LNCAP (cell line): ENCODE data around the gene ZBTB40.

Experiments used
- TF ChIP-seq, protein P1 (sequence below): fragments of 450-650 bp; IDR thresholded peaks from 2 replicates; pipeline ENCODE4 v1.5.1; 2017; ENCODE audit warnings: mild to moderate bottlenecking

Gene ZBTB40

DNA sequence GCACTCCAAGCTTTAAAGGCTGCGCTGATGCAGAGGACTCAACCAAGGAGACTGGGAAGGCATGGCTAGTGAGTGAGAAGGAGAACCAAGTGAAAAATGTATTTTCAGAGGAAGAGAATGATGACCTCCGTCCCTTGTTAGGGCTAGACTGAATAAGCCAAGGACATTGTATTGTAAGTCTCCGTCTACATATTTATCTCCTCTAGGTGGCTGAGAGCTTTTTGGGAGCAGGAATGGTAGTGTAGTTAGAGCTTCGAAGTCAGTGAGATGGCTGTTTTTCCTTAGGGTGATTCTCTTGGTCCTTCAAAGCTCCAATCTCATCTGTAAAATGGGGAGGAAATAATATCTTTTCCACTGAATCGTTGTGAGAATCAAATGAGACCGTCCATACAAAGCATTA is 37.6 kb downstream of the ZBTB40 start:
- TF ChIP-seq, protein P1, sequence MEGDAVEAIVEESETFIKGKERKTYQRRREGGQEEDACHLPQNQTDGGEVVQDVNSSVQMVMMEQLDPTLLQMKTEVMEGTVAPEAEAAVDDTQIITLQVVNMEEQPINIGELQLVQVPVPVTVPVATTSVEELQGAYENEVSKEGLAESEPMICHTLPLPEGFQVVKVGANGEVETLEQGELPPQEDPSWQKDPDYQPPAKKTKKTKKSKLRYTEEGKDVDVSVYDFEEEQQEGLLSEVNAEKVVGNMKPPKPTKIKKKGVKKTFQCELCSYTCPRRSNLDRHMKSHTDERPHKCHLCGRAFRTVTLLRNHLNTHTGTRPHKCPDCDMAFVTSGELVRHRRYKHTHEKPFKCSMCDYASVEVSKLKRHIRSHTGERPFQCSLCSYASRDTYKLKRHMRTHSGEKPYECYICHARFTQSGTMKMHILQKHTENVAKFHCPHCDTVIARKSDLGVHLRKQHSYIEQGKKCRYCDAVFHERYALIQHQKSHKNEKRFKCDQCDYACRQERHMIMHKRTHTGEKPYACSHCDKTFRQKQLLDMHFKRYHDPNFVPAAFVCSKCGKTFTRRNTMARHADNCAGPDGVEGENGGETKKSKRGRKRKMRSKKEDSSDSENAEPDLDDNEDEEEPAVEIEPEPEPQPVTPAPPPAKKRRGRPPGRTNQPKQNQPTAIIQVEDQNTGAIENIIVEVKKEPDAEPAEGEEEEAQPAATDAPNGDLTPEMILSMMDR: no peak

DNA sequence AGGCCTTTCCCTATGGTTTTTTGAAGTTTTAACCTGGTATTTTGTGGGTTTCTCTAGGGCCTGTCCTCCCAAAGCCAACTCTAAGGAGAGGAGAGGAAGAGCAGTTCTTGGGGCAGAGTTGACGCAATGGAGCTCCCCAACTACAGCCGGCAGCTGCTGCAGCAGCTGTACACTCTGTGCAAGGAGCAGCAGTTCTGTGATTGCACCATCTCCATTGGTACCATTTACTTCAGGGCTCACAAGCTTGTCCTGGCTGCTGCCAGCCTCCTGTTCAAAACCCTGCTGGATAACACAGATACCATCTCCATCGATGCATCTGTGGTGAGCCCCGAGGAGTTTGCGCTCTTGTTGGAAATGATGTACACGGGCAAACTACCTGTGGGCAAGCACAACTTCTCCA is 38.2 kb downstream of the ZBTB40 start:
- TF ChIP-seq, protein P1: no peak

DNA sequence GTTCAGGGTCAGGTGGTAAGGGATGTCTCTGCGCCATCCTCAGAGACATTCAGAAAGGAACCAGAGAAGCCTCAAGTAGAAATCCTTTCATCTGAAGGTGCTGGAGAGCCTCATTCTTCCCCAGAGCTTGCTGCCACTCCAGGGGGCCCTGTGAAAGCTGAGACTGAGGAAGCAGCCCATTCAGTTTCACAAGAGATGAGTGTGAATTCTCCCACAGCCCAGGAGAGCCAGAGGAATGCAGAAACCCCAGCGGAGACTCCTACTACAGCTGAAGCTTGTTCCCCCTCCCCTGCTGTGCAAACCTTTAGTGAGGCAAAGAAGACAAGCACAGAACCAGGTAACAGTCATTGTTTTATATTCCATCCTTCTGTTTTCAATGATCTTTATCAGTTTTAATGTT is 38.7 kb downstream of the ZBTB40 start:
- TF ChIP-seq, protein P1: no peak

DNA sequence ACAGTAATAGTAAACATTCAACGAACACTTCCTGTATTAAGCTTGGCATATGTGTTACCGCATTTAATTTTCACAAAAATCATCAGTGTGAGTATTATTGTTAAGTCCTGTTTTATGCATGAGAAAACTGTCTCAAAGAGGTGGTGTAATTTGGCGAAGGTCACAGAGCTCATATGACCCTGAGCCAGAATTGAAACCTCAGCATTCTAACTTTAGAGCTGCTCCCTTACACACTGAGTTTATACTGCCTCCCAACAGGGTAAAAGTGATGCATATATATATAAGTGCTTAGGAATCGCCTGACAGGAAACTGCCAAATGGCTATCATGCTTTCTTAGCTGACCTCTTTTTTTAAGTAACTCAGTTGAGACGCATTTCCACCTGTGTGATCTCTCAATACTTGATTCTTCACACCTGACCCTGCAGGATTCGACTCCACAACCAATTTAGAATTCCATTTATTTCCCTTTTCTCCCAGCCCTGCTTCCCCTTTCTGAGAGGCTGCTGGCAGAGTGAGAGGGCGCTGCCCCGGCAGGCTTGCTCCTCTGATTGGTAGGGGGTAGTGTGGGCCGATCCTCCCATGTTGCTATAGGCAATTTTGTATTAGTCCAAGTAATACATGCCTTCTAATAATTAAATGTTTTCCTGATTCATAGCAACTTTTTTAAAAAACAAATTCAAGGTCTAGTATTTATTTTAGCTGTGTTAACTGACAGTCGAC is 40.5 kb downstream of the ZBTB40 start:
- TF ChIP-seq, protein P1: no peak

DNA sequence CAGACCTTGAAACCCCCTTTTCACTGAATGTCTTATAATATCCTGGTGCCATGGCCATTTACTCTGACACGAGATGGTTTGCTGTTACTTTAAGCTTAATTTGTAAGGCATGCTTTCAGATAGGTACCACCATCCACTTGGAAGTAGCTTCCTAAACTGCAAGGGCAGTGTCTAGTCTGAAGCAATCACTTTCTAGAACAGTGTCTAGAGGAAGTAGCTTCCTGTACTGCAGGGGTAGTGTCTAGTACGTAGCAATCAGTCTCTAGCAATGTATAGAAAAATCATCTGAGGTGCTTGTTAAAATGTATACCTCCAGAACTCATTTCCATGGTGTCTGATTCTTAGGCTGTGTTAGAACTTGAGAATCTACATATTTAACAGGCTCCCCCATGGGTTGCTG is 42.5 kb downstream of the ZBTB40 start:
- TF ChIP-seq, protein P1: no peak

DNA sequence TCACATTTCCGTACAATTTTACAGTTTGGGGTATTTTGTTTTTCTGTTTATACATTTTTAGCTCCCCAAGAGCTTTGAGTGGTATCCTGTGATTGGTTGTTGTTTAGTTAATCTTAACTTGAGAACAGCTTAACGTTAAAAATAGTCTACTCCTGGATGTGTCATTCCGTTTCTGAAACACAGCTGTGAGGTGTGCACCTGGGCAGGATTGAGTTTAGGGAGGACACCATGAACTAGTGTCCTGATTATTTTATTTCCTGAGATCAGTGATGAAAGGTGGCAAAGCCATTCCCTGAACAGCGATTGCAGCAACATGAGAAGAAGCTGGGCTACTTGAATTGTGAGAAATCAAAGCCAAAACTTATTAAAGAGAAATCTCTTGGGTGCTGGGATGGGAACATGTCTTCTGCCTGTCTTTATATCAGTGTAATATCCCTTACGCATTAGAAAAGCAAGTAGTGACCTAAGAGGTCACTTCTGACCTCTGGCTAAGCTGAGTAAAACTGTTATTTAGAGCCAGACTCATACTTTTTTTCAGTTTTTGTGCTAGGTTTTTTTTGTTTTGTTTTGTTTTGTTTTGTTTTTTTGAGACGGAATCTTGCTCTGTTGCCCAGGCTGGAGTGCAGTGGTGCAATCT is 43.4 kb downstream of the ZBTB40 start:
- TF ChIP-seq, protein P1: no peak

DNA sequence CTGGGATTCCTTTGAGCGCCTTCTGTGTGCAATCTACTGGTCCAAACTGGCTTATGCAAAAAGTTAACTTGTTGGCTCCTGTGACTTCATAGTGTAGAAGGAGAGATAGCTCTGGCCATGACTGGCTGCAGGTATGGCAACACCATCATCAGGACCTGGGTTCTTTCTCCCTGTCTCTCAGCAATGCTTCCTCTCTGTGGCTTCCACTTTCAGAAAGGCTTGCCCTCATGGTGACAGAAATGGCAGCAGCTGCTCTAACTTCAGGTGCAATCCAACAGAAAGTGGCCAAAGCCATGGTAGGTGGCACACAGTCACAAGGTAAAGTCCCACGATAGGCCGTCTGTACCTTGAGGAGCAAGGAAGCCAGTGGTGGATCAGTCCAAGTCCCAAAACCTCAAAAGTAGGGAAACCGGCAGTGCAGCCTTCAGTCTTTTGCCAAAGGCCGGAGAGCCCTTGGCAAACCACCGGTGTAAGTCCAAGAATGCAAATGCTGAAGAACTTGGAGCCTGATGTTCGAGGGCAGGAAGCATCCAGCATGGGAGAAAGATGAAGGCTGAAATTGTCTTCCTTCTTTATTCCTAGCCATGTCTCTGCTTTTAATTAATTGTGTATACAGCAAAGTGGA is 45.0 kb downstream of the ZBTB40 start:
- TF ChIP-seq, protein P1: no peak
